ENCODE results near the gene INAVA. TPM values are rescaled to one million over a fixed set of nuclear protein-coding genes. Genes with fewer than 3 reads are reported as not detected.
"Not testable (repeated sequence)": the region's sequence is repeated elsewhere in the genome, so short reads cannot be mapped to it uniquely, and the experiment has no call there.

Gene INAVA
- total and polyA plus RNA-seq, 2 donors (not counting 1 experiment from before 2014, with no cell fraction given), result 0.02 TPM; not detected in 1

DNA sequence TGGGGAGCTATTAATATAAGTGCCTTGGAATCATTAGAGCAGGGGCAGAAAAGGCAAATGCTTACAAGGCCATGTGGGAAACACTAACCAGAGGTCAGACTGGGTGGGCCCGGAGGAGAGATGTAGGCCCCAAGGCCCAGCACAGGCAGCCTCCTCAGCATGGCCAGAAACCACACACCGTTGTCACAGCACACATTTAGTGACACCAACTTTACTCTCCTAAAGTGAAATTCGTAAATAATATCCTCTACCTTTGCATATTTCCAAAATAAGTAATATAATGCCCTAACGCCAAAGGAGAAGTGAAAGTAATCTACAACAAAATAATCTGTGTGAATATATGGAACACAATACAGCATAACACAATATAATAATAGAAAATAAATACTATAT lies 66.2 kb downstream of the INAVA start:
- H2AFZ ChIP-seq (ENCODE audit: low read length), result no peak overlapping the region
- no peak overlapping the region for H3K9ac ChIP-seq (ENCODE audit: insufficient read depth, low read length)
- H3K27ac ChIP-seq (ENCODE audit: insufficient read depth, low read length), result no peak overlapping the region
- H3K4me3 ChIP-seq (replicated peaks in 1 of 4; ENCODE audit: control extremely low read depth in 1 of 4, insufficient read depth in 1 of 4, low read depth in 3 of 4, low read length in 4 of 4), result no peak overlapping the region
- H3K36me3 ChIP-seq (ENCODE audit: control insufficient read depth, insufficient read depth, low read length), result no peaks in the 10 kb centered on the region
- H3K79me2 ChIP-seq (ENCODE audit: control insufficient read depth, insufficient read depth, low read length), result no peaks in the 10 kb centered on the region
- no peaks in the 10 kb centered on the region for H3K4me1 ChIP-seq (ENCODE audit: control insufficient read depth, extremely low read depth, insufficient read depth, low read length)
- no peaks in the 10 kb centered on the region for H4K20me1 ChIP-seq (ENCODE audit: control insufficient read depth, extremely low read depth, insufficient read depth, low read length)
- no peak for TF ChIP-seq EZH2 (IDR thresholded peaks at IDR 0.05; ENCODE audit: low read length, missing control alignments)
- TF ChIP-seq, protein P1, sequence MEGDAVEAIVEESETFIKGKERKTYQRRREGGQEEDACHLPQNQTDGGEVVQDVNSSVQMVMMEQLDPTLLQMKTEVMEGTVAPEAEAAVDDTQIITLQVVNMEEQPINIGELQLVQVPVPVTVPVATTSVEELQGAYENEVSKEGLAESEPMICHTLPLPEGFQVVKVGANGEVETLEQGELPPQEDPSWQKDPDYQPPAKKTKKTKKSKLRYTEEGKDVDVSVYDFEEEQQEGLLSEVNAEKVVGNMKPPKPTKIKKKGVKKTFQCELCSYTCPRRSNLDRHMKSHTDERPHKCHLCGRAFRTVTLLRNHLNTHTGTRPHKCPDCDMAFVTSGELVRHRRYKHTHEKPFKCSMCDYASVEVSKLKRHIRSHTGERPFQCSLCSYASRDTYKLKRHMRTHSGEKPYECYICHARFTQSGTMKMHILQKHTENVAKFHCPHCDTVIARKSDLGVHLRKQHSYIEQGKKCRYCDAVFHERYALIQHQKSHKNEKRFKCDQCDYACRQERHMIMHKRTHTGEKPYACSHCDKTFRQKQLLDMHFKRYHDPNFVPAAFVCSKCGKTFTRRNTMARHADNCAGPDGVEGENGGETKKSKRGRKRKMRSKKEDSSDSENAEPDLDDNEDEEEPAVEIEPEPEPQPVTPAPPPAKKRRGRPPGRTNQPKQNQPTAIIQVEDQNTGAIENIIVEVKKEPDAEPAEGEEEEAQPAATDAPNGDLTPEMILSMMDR (conservative IDR thresholded peaks at IDR 0.05 in 1 of 2, IDR thresholded peaks at IDR 0.05 in 1 of 2; ENCODE audit: low read depth in 1 of 2, low read length in 2 of 2), result no peak
- no peak overlapping the region for H3K4me2 ChIP-seq (ENCODE audit: extremely low read depth, insufficient read depth, low read length)
- peaks cover 5% of the 10 kb centered on the region for H3K27me3 ChIP-seq (ENCODE audit: control insufficient read depth, insufficient read depth, low read length)
- no peaks in the 10 kb centered on the region for H3K9me3 ChIP-seq (ENCODE audit: control insufficient read depth, insufficient read depth, low read depth, low read length)
- DNase-seq (ENCODE audit: low read depth in 2 of 2), result no peak

DNA sequence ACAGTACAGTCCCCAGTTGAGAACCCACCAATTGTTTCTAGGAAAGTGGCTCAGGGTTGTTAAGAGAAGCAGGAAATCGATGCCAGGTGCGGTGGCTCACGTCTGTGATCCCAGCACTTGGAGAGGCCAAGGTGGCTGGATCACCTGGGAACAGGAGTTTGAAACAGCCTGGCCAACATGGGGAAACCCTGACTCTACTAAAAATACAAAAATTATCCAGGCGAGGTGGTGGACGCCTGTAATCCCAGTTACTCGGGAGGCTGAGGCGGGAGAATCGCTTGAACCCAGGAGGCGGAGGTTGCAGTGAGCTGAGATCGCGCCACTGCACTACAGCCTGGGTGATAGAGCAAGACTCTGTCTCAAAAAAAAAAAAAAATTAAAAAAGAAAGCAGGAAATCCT lies 67.5 kb downstream of the INAVA start:
- H3K27ac ChIP-seq (ENCODE audit: insufficient read depth, low read length); H3K36me3 ChIP-seq (ENCODE audit: control insufficient read depth, insufficient read depth, low read length); H2AFZ ChIP-seq (ENCODE audit: low read length); DNase-seq (ENCODE audit: low read depth in 2 of 2); H3K4me1 ChIP-seq (ENCODE audit: control insufficient read depth, extremely low read depth, insufficient read depth, low read length); H3K9me3 ChIP-seq (ENCODE audit: control insufficient read depth, insufficient read depth, low read depth, low read length); H3K27me3 ChIP-seq (ENCODE audit: control insufficient read depth, insufficient read depth, low read length); H3K9ac ChIP-seq (ENCODE audit: insufficient read depth, low read length); H4K20me1 ChIP-seq (ENCODE audit: control insufficient read depth, extremely low read depth, insufficient read depth, low read length); H3K79me2 ChIP-seq (ENCODE audit: control insufficient read depth, insufficient read depth, low read length); H3K4me3 ChIP-seq (replicated peaks in 1 of 4; ENCODE audit: control extremely low read depth in 1 of 4, insufficient read depth in 1 of 4, low read depth in 3 of 4, low read length in 4 of 4); H3K4me2 ChIP-seq (ENCODE audit: extremely low read depth, insufficient read depth, low read length): not testable (repeated sequence)

DNA sequence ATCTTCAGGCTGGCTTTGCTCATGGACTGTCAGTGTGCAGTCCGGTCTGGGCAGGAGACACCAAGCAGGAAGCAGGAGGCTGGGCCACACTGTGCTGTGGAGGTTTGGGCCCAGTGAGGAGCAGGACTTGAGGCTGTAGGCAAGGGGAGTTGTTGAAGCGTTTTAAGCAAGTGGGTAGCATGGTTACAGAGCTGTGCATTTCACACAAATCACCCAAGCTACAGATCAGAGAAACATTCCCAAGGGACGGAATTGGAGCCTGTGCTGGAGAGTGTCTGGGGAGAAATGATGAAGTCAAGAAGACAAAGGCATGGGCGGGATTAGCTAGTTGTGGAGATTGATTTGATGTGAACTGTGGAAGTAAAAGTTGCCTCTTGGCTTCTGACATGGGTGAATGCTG lies 67.9 kb downstream of the INAVA start:
- H3K9me3 ChIP-seq (ENCODE audit: control insufficient read depth, insufficient read depth, low read depth, low read length), result no peaks in the 10 kb centered on the region
- DNase-seq (ENCODE audit: low read depth in 2 of 2), result no peak
- peaks cover 8% of the 10 kb centered on the region for H3K27me3 ChIP-seq (ENCODE audit: control insufficient read depth, insufficient read depth, low read length)
- H3K9ac ChIP-seq (ENCODE audit: insufficient read depth, low read length), result no peak overlapping the region
- TF ChIP-seq, protein P1 (conservative IDR thresholded peaks at IDR 0.05 in 1 of 2, IDR thresholded peaks at IDR 0.05 in 1 of 2; ENCODE audit: low read depth in 1 of 2, low read length in 2 of 2), result no peak
- TF ChIP-seq EZH2 (IDR thresholded peaks at IDR 0.05; ENCODE audit: low read length, missing control alignments), result no peak
- no peaks in the 10 kb centered on the region for H3K4me1 ChIP-seq (ENCODE audit: control insufficient read depth, extremely low read depth, insufficient read depth, low read length)
- no peaks in the 10 kb centered on the region for H3K36me3 ChIP-seq (ENCODE audit: control insufficient read depth, insufficient read depth, low read length)
- no peak overlapping the region for H3K27ac ChIP-seq (ENCODE audit: insufficient read depth, low read length)
- no peak overlapping the region for H2AFZ ChIP-seq (ENCODE audit: low read length)
- H3K4me2 ChIP-seq (ENCODE audit: extremely low read depth, insufficient read depth, low read length), result no peak overlapping the region
- no peaks in the 10 kb centered on the region for H3K79me2 ChIP-seq (ENCODE audit: control insufficient read depth, insufficient read depth, low read length)
- no peaks in the 10 kb centered on the region for H4K20me1 ChIP-seq (ENCODE audit: control insufficient read depth, extremely low read depth, insufficient read depth, low read length)
- H3K4me3 ChIP-seq (replicated peaks in 1 of 4; ENCODE audit: control extremely low read depth in 1 of 4, insufficient read depth in 1 of 4, low read depth in 3 of 4, low read length in 4 of 4), result no peak overlapping the region
